Measurements from ENCODE around the gene TSPYL6. TPM values are rescaled to one million over a fixed set of nuclear protein-coding genes. Genes with fewer than 3 reads are reported as not detected.
A peak's percentile ranks its signal among the peaks of the same experiment; 100 is the strongest.

The TSPYL6 gene
- total and polyA plus RNA-seq, 2 experiments from 2014 or later: not detected

GRCh38 chr2:54224997-54225396, 31.0 kb downstream of the TSPYL6 start:
- Histone ChIP-seq H3K9me3 (ENCODE audit: low read depth) (no peaks in the 10 kb centered on the region), H3K36me3 (no peaks in the 10 kb centered on the region), H3K27ac (no peak overlapping the region), H3K4me1 (ENCODE audit: low read depth) (peaks cover 9% of the 10 kb centered on the region), H3K27me3 (no peaks in the 10 kb centered on the region), H3K4me3 (no peak overlapping the region)
- peak in 1 of 2 donors; percentile 25 for DNase-seq (ENCODE audit: low read depth in 1 of 2, low spot score in 1 of 2)
- no peak for TF ChIP-seq CTCF (IDR thresholded peaks at IDR 0.05; ENCODE audit: low read depth, low read length)

- Histone ChIP-seq H3K27me3 (no peaks in the 10 kb centered on the region), H3K9me3 (ENCODE audit: low read depth) (no peaks in the 10 kb centered on the region), H3K27ac (no peak overlapping the region), H3K4me3 (no peak overlapping the region), H3K4me1 (ENCODE audit: low read depth) (peaks cover 5% of the 10 kb centered on the region), H3K36me3 (no peaks in the 10 kb centered on the region)
- no peak for TF ChIP-seq CTCF (IDR thresholded peaks at IDR 0.05; ENCODE audit: low read depth, low read length)
- no peak for DNase-seq (ENCODE audit: low read depth in 1 of 2, low spot score in 1 of 2)
These were observed 42.9 kb downstream of the TSPYL6 start for GRCh38 chr2:54213082-54213481.

- H3K27ac ChIP-seq: no peak overlapping the region
- H3K27me3 ChIP-seq: no peaks in the 10 kb centered on the region
- H3K4me3 ChIP-seq: no peak overlapping the region
- no peaks in the 10 kb centered on the region for H3K9me3 ChIP-seq (ENCODE audit: low read depth)
- DNase-seq (ENCODE audit: low read depth in 1 of 2, low spot score in 1 of 2): peak in 1 of 2 donors; percentile 94
- H3K4me1 ChIP-seq (ENCODE audit: low read depth): peaks cover 9% of the 10 kb centered on the region
- no peaks in the 10 kb centered on the region for H3K36me3 ChIP-seq
- TF ChIP-seq CTCF (IDR thresholded peaks at IDR 0.05; ENCODE audit: low read depth, low read length): no peak
These were observed 43.6 kb downstream of the TSPYL6 start for GRCh38 chr2:54212456-54212855.

GRCh38 chr2:54209379-54209778, 46.6 kb downstream of the TSPYL6 start:
- no peak for TF ChIP-seq CTCF (IDR thresholded peaks at IDR 0.05; ENCODE audit: low read depth, low read length)
- H3K4me1 ChIP-seq (ENCODE audit: low read depth): peaks cover 9% of the 10 kb centered on the region
- DNase-seq (ENCODE audit: low read depth in 1 of 2, low spot score in 1 of 2): no peak
- no peak overlapping the region for H3K4me3 ChIP-seq
- H3K9me3 ChIP-seq (ENCODE audit: low read depth): no peaks in the 10 kb centered on the region
- no peaks in the 10 kb centered on the region for H3K27me3 ChIP-seq
- no peaks in the 10 kb centered on the region for H3K36me3 ChIP-seq
- H3K27ac ChIP-seq: no peak overlapping the region

GRCh38 chr2:54208364-54209240, 47.4 kb downstream of the TSPYL6 start:
- Histone ChIP-seq H3K36me3 (no peaks in the 10 kb centered on the region), H3K4me3 (no peak overlapping the region), H3K4me1 (ENCODE audit: low read depth) (peaks cover 9% of the 10 kb centered on the region), H3K27ac (no peak overlapping the region), H3K9me3 (ENCODE audit: low read depth) (no peaks in the 10 kb centered on the region), H3K27me3 (no peaks in the 10 kb centered on the region)
- no peak for TF ChIP-seq CTCF (IDR thresholded peaks at IDR 0.05; ENCODE audit: low read depth, low read length)
- peak in 1 of 2 donors; percentile 55 for DNase-seq (ENCODE audit: low read depth in 1 of 2, low spot score in 1 of 2)

All from cardiac muscle cell (in vitro differentiated cells and primary cell).